ENCODE measurements around the gene USP20.
A peak's percentile ranks its signal among the peaks of the same experiment; 100 is the strongest.
"Not testable (repeated sequence)": the region's sequence is repeated elsewhere in the genome, so short reads cannot be mapped to it uniquely, and the experiment has no call there.

USP20 gene

DNA sequence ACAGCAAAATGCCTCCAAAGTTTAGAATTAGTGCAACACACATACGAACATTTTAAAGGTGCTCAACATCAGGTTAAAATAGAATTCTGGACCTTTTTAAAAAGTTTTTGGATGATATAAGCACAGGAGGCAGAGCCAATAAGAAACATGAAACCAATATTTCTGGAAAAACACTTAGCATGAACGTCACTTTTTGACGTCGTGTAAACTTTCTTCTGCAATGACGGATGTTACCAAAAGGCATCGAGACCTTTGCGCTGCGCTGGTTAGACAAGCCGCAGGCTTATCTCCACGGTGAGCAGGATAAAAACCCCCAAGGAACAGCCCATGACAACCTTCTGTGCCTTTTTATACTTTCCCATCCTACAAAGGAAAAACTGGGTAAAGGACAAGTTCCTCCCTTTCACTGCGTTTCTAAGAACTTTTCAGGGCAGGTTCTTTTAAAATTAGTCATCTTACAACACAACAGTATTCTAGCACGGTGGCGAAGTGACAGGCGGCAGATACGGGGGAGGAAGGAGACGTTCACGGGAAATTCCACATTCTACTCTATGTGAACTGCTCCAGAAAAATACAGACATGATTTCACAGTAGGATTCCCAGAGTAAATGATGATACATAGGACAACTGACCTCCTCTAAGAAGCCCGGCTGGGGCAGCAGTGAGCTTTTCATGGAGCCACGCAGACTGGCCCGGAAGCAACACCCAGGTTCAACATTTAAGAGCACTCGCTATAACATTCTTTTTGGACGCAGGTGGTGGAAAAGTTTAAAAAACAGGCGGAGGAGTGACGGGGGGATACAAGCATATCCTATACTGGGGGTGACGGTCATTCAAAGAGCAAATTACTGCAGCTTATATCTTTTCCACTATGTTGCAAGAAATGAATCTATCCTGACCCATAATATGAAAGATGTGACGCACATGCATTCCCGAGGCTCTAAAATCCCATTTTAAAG, 52.4 kb downstream of the USP20 start:
- H3K27ac ChIP-seq, result no peak overlapping the region
- DNase-seq (ENCODE audit: low read depth, low spot score), result no peak

DNA sequence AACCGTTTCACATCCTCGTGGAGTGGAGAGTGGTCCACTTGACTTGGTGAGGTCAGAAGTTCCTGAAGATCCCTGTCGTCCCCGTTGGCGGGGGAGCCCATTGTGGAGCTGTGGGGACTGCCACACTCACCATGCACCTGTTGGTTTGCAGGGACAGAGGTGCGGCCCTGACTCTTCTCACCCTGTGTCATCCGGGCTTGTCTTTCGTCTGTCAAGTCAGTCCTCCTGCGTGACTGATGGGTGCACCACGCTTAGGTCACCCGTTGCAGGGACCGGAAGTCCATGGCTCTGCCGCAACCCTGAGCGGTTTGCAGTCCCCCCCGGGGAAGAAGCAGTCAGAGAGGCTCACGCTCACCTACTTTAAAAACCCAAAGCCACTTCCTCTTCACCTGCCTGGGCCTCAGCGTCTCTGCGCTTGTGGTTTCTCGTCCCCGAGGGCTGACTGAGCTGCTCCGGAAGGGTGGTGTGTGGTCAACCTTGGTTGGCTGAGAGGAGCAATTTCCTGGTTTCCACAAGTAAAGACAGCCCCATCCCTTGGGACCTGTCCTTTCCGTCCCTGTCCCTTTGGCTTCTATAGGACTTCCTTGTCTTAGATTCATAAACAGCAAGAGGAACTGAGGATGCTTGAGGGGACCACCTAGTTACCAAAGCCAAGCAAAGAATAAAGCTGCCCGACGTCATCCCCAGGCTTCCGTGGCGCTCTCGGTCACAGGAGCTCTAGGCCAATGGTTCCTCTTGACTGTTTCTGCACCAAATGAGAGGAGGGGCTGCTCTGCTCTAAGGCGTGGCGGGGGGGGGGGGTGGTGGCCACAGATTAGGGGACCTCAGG, 53.2 kb downstream of the USP20 start:
- no peak overlapping the region for H3K27ac ChIP-seq
- no peak for DNase-seq (ENCODE audit: low read depth, low spot score)

DNA sequence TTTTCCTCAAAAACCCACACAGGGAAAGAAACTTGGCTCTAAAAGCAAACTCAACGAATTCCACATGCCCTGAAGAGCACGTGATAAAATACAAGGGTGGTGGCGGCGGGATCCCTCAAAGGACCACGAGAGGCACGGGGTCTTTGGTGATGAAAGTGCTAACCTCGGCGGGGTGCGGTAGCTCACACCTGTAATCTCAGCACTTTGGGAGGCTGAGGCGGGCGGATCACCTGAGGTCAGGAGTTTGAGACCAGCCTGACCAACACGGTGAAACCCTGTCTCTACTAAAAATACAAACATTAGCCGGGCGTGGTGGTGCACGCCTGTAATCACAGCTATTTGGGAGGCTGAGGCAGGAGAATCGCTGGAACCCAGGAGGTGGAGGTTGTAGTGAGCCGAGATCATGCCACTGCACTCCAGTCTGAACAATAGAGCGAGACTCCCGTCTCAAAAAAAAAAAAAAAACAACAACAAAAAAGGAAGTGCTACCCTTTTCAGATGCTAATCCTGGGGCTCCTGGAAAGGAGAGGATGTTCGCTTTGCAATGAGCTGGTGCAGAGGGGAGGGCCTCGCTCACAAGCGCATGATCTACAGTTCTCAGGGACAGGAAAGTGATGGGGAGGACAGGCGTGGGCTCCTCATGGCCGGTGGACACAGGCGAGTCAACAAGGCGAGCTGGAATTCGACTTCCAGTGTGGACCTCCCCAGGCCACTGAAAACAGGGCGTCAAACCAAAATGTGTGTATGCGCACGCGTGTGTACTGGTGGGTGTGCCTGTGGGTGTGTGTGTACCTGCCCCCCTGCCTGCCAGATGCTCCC, 54.1 kb downstream of the USP20 start:
- H3K27ac ChIP-seq, result no peak overlapping the region
- no peak for DNase-seq (ENCODE audit: low read depth, low spot score)

DNA sequence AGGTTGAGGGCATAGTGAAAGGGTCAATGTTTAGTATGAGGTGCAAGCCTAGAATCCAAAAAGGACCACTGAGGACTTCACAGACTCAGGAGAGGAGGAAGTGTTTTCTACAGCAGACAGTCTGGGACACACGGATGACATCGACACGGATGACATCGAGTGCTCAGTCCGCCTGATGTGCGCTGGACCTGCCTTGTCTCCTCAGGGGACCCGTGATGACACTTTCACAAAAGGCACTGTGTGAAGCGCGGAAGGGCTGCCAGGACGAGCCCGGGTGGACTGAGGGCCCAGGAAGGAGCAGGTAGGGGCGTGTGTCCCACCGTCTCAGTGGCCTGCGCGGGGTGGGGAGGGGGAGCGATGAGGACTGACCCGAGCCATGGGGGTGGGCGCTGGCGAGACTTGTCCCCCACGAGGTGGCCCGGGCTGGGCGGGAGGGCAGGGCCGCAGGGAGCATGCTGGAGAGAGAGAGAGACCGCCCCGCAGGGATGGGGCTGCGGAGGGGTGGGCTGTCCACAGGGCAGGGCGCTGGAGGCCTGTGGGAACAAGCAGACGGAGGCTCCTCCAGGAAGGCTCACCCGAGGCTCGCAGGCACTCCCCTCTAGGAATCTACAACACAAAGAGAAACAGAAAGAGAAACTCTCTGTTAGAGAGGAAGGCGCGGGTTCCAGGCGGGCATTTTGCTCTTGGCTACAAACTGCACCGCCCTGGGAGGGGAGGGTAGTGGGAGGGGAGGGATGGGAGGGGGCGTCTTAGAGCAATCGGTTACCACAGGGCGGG, 54.9 kb downstream of the USP20 start:
- H3K27ac ChIP-seq, result no peak overlapping the region

DNA sequence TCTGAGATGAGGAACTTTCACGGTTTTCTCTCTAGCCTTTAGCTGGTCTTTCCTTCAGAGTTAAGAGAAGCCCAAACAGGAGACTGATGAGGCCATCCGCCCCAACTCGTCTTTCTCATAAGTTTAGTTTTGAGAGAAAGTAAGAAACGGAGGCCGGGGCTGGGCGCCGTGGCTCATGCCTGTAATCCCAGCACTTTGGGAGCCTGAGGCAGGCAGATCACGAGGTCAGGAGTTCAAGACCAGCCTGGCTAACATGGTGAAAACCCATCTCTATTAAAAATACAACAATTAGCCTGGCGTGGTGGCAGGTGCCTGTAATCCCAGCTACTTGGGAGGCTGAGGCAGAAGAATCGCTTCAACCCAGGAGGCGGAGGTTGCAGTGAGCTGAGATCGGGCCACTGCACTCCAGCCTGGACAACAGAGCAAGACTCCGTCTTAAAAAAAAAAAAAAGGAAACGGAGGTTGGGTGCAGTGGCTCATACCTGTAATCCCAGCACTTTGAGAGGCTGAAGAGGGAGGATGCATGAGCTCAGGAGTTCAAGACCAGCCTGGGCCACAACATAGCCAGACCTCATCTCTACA, 55.6 kb downstream of the USP20 start:
- DNase-seq (ENCODE audit: low read depth, low spot score); H3K27ac ChIP-seq: not testable (repeated sequence)

More for the DNA sequence above, 54.9 kb downstream of the USP20 start:
- DNase-seq (ENCODE audit: low read depth, low spot score), result no peak

DNA sequence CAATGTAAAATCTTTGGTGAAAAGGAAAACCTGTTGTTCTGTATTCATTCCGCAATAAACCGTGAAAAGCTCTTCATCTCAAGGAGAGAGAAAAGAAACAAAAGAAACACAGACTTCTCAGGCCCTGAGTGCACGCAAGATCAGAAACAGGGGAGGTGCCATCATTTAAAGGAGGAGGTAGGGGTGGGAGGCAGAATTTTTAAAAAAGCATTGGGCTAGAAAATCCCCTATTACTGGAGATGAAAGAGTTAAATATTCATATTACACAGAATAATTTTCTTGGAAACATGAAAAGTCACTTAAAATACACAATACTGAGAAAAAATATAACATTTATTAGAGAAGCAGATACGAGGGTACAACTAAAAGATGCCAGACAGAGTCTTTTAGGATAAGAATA, 56.3 kb downstream of the USP20 start:
- no peak for DNase-seq (ENCODE audit: low read depth, low spot score)
- H3K27ac ChIP-seq, result no peak overlapping the region

DNA sequence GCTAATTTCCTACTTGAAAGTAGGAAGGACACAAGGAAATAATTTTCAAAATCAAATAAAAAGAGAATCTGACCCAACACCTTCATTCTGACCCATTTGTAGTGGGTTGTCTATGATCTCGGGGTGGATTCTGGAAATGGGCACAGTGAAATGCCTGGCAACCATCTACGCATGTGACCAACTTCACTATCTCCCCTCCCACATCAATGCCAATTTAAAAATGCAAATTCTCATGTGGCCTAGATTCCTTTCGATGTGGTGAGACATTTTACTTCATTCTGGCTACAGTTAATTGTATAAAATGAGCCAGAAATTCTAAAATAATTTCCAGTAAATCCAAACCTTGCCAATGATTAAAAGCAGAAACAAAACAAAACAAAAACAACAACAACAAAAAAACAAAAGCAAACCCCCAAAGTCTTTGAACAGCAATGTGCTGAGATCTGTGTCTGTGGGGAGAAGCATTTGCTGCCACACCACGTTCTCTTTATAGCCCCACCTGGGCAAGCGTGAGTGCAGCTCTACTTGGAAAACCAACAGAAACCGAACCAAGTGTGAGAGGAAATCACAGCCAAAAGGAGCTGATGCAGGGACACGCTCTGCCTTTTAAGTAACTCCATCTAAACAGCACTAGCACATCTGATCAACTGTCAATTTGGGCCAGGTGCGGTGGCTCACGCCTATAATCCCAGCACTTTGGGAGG, 59.0 kb downstream of the USP20 start:
- H3K27ac ChIP-seq, result no peak overlapping the region
- DNase-seq (ENCODE audit: low read depth, low spot score), result no peak

DNA sequence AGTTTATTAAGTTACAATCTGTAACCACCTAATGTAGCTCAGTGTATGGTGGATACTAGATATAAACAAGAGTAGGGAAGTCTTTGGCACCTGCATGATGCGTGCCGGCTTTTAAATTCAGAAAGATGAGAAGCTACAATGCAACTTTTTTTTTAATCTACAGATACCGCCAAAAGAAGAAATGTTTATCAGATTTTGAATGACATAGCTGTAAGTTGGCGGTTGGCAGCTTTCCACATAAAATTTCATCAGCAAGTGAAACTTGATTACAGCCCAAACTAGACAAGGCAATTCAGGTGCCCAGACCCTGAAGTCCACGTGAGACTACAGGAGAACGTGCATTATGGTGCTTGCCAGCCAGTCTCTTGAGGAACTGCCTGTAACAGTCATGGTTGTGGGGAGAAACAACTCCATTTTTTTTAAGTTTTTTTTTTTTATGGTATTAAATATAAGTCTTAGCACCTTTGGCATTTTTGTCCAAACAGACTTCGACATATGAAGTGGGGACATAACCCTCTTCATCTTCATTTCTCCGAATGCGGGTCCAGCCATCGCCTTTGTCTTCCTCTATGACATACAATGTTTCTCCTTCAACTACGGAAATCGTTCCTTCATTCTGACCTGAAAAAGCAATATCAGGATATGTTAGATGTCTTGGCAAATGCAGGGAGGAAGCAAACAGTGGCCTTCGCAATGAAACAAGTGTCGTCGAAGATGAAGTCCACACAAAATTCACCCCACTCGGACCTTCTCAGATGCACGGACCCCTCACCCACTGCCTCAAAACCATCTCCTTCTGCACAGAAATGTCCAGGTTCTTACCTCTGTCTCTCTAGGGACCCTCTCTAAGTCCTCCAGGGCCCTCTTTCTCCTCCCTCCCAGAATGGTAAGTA, 60.4 kb downstream of the USP20 start:
- no peak for DNase-seq (ENCODE audit: low read depth, low spot score)

DNA sequence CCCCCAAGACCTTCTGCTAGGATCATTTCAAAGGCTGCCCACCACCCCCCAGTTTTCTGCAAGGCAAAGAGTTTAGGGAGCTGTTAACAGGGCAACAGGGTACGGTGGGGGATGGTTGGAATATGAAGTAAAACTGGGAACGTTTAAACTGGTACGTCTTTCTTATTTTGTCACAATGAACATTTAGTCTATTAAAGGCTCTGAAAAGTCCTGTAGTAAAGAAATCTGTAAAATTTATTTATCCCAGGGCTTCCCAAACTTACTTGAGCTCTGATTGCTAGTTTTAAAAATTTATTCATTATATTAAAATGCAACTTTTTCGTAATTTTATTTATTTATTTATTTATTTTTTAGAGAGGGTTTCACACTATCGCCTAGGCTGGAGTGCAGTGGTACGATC, 62.0 kb downstream of the USP20 start:
- no peak for DNase-seq (ENCODE audit: low read depth, low spot score)
- no peak overlapping the region for H3K27ac ChIP-seq

More for the DNA sequence above, 60.4 kb downstream of the USP20 start:
- no peak overlapping the region for H3K27ac ChIP-seq

DNA sequence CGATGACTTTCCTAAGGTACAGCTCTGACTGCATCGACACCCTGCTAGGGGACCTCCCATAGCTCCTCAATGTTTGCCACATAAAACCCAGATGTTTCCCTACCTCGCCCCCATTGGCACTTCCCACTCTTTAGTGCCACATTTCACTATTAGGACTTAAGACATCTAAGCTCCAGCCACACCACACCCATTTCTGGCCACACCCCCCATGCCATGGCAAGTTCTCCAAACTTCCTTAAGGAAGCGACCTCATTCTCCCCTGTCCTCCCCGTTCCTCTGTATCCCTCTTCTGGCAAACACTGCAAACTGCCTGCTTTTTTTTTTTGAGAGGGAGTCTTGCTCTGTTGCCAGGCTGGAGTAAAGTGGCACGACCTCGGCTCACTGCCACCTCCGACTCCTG, 62.9 kb downstream of the USP20 start:
- no peak for DNase-seq (ENCODE audit: low read depth, low spot score)

DNA sequence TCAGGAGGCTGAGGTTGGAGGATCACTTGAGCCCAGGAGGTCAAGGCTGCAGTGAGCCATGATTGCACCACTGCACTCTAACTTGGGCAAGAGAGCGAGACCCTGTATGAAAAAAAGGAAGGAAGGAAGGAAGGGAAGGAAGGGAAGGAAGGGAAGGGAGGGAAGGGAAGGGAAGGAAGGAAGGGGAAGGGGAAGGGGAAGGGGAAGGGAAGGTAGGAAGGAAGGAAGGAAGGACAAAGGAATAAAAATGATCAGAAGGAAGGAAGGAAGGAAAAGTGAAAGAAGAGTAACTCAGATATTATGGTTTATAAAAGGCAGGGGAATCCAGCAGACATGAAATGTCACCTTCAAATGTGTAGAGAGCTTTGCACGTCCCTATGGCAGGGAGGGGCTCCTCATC, 64.4 kb downstream of the USP20 start:
- DNase-seq (ENCODE audit: low read depth, low spot score), result no peak

More for the DNA sequence above, 62.9 kb downstream of the USP20 start:
- no peak overlapping the region for H3K27ac ChIP-seq

DNA sequence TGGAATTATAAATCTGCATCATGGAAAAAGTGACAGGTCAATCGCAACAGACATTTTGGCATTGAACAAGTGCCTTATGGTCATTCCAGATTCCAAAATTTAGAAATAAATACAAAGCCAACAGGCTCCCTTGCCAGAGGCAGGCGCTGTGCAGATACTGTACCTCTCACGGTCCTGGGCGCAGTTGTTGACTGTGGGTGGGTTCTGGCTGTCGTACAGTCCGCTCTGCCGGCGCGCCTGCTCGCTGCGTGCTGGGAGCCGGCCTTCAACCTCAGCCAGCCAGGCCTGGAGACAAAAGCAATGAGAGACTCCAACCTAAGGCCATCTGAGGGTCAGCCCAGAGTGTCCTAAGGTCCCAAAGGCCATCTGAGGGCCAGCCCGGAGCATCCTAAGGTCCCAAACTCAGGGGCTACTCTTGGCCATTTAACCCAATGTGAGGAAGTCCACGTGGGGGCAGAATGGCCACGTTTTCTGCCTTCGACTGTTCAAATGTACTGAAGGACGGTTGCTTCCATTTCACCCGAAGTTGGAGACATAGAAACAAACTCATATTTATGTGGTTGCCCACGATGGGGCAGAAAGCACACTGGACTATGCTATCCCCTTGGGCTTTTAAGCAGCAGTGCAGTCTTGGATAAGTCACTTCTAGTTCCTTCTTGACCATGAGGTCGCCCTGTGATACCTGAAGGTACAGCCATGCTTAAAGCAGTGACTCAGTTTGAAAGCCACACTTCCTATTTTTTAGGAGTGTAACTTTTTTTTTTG, 65.2 kb downstream of the USP20 start:
- DNase-seq (ENCODE audit: low read depth, low spot score), result no peak
- peak overlapping the region; percentile 20 for H3K27ac ChIP-seq

More for the DNA sequence above, 64.4 kb downstream of the USP20 start:
- no peak overlapping the region for H3K27ac ChIP-seq

DNA sequence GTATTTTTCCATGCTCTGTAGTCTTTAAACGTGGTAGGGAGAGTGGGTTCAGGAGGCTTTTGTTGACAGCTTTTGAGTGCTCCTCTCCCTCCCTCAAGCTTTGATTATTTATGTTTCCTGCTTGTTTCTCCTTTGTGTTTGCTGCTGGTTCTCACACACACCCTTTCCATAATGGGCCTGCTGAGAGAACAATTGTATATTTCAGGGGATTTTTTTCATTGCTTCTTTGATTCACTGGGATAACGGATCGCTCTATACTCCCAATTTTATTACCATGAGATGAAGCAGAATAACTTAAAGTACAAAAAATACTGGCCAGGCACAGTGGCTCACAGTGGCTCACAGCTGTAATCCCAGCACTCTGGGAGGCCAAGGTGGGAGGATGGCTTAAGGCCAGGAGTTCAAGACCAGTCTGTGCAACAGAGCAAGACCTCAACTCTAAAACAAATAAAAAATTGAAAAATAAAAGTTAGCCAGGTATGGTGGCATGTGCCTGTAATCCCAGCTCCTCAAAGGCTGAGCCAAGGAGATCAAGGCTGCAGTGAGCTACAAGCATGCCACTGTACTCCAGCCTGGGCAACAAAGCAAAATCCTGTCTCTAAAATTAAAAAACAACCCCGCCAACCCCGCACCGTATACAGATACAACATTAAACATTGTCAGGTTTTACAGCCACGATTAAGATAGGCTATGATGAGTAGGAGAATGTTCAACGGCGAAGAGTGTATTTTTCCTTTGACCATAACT, 66.9 kb downstream of the USP20 start:
- DNase-seq (ENCODE audit: low read depth, low spot score), result no peak
- H3K27ac ChIP-seq, result no peak overlapping the region

DNA sequence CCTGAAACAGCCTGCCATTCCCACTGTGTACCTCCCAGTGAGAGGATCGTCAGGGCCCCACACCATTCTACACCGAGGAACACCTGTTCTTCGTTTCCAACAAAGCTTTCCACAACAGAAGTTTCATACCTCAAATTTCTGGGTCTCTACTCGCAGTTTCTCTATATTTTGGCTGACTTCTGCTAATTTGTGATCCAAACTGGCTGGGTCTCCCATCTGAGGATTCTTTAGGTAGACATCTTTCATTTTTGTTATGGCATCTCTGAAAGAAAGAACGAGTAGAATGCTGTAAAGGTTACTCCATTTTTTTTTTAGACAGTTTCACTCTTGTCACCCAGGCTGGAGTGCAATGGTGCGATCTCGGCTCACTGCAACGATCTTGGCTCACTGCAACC, 67.5 kb downstream of the USP20 start:
- no peak overlapping the region for H3K27ac ChIP-seq
- no peak for DNase-seq (ENCODE audit: low read depth, low spot score)

DNA sequence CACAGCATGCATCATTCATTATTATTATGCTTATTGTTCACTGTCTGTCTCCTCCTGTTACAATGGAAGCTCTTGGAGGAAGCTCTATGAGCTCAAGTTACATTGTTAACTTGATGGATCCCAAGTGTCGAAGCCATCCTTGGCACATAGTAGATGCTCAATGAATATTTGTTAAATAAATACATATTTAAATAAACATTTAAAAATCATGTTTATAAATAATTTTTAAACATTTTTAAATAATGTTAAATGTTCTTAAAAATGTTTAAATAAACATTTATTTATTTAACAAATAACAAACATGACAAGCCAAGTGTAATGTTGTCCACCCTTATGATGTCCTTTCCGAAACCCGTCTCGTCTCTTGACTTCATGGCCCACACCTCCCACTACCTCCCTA, 69.5 kb downstream of the USP20 start:
- H3K27ac ChIP-seq, result no peak overlapping the region
- no peak for DNase-seq (ENCODE audit: low read depth, low spot score)

DNA sequence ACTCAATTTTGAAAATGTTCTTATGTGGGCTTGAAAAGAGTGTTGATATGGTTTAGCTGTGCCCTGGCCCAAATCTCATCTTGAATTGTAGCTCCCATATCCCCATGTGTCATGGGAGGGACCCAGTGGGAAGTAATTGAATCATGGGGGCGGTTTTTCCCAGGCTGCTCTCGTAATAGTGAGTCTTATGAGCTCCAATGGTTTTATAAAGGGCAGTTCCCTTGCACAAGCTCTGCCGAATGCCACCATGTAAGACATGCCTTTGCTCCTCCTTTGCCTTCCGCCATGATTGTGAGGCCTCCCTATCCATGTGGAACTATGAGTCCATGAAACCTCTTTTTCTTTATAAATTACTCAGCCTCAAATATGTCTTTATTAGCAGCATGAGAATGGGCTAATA, 71.0 kb downstream of the USP20 start:
- no peak for DNase-seq (ENCODE audit: low read depth, low spot score)
- no peak overlapping the region for H3K27ac ChIP-seq

All from epithelial cell of prostate (primary cell).